Measurements from ENCODE around the gene MYO15B.

Gene MYO15B

DNA sequence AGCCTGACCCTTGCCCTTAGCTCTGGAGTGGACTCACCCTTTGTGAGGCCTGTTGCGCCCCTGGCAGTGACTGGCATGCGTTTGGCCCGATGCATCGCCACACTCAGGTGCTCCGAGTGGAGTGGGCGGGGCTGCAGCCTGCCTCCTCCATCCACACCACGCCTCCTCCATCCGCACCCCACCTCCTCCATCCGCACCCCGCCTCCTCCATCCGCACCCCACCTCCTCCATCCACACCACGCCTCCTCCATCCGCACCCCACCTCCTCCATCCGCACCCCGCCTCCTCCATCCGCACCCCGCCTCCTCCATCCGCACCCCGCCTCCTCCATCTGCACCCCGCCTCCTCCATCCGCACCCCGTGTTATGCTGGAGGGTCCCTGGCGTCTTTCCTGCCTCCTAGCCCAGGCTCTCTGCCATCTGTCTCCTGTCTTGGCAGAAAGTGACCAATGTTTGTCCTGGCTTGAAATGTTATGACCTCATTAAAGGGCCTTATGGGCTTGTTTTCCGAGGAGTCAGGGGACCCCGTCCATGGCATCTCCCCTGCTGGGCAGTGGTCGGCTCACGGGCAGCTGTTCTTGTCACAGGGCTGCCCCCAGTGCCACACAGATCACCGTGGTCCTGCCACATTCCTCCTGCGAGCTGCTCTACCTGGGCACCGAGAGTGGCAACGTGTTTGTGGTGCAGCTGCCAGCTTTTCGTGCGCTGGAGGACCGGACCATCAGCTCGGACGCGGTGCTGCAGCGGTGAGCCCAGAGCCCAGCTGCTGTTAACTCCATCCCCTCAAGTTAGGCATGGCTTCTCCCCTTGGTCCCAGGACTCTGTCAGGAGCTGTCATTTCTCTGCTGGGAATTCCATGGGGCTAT lies 28.7 kb upstream of the MYO15B start:
- no peak for DNase-seq (ENCODE audit: low read depth in 2 of 2)

DNA sequence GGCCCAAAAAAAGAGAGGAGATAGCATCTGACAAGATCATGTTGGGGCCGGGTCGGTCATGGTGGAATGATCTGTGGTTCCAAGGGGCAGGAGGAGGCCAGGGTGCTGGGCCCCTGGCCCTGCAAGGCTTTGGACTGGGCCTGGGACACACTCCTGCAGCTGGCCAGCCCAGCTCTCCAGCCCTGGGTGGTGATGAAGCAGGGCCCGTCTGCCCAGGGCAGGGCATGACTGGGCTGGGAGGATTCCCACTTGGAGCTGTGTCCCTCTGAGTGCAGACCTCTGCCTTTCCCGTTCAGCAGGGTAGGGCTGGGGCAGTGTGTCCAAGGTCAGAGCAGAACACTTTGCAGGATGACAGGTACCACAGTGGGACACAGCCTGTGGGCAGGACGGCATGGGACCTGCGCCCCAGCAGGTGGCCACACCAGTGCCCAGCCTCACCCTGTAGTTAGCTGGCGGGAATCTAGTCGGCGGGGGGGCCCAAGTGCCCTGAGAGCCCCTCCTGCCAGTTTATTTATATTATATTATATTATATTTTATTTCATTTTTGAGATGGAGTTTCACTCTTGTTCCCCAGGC lies 27.6 kb upstream of the MYO15B start:
- DNase-seq (ENCODE audit: low read depth in 2 of 2) = no peak

DNA sequence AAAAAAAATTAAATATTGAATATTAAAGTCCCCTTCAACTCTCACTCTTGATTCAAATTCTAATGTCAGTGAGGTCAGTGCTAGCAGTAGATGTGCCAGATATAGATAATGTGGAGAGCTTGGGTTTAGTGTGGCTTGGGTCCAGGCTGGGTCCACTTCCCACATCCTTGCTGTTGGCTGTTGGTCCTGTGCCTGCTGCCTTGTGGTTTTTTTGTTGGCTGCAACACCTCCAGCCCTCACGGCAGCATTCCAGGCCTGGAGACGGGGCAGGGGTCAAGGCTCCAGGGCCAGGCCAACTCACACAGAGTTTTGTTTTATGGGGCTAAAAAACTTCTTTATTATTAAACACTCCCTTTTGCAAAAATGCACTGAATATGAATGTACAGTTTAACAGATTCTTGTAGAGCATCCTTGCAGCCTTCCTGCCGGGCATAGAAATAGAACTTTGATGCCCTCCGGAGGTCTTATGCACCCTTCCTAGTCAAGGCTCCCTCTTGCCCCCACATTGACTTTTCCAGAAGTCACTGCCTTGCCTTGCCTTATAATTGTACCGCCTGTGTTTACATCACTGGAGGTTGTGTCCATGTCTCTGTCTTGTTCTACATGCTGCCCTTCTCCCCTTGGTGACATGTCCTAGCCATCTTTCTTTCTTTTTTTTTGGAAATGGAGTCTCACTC lies 25.5 kb upstream of the MYO15B start:
- DNase-seq (ENCODE audit: low read depth in 2 of 2) = no peak

DNA sequence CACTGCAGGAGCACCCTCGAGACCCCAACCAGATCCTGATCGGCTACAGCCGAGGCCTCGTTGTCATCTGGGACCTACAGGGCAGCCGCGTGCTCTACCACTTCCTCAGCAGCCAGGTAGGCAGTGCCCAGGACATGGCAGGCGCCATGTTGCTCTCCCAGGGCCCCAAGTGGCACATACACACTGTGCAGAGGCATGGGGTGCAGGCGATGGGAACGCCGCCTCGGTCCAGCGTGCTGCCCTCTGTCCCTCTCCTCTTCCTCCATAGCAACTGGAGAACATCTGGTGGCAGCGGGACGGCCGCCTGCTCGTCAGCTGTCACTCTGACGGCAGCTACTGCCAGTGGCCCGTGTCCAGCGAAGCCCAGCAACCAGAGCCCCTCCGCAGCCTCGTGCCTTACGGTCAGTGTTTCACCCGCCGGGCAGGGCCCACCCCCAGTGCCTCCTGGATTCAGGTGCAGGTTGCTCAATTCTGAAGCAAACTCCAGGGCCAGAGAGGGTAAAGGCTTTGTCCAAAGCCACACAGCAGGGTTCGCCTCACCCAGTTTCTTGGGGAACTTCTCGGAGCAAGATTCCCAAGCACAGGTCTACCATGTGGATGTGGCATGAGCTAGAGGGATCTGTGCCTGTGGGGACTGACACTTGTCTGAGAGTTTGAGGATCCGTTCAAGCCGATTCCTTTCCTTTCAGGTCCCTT lies 24.4 kb upstream of the MYO15B start:
- DNase-seq (ENCODE audit: low read depth in 2 of 2) = no peak

DNA sequence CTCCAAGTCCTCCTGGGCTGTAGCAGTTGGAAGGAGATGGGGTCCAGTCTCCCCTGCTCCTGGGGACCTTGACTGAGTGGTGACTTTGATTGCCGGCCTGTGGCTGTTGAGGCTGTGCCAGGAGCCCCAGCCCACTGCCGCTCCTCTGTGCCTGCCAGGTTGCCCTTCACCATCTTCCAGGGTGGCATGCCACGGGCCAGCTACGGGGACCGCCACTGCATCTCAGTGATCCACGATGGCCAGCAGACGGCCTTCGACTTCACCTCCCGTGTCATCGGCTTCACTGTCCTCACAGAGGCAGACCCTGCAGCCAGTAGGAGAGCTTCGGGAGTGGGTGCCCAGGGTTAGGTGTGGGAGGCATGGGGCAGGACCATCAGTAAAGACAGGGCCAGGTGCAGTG lies 23.4 kb upstream of the MYO15B start:
- DNase-seq (ENCODE audit: low read depth in 2 of 2) = no peak

DNA sequence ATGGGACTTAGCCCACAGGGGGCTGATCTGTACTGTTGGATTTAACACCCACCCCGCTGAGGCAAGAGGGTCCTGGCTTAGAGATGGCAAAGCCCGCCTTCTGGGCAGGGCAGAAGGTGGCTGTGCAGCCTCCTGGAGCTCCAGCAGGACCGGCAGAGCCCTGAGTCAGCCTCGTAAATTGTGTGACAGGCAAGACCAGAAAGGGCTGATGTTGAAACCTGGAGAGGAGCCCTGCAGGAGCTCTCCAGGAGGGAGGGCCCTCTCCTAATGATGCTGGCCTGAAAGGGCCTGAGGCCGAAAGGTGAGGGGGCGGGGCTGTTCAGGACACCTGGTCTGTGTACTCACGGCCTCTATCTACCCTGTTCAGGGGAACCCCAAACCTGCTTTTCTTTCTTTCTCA lies 22.5 kb upstream of the MYO15B start:
- DNase-seq (ENCODE audit: low read depth in 2 of 2) = no peak

DNA sequence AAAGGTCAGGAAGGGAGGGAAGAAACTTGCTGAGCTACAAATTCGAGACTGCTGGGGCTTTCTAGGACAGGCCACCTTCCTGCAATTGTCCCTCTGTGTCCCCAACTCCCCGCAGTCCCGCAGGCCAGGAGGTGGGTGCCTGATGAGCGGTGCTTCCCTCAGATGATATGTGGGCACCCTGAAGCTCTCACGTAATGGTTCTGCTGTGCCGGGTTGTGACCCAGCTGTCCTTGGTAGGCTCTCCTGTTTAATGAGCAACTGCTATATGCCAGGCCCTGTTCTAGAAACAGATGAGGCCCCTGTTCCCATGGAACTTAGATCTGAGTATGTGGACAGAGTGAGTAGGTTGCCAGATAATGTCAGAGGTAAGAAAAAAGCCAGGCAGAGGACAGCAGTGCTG lies 22.0 kb upstream of the MYO15B start:
- DNase-seq (ENCODE audit: low read depth in 2 of 2) = no peak

DNA sequence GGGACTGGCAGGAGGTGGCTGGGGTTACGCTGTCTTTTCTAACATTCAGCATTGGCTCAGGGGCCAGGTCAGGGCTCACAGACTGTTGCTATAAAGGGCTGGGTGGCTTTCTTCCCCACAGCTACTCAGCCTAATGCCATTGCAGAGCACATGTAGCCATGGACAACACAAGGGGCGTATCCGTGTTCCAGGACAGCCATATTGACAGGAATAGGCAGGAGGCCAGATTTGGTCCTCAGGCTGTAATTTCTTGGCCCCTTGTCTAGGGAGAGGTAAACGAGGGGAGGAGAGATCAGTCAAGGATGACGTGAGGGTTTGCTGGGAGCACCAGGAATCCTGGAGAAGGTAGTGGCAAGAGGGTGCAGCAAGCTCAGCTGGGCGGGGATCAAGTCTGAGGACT lies 21.2 kb upstream of the MYO15B start:
- DNase-seq (ENCODE audit: low read depth in 2 of 2) = no peak

DNA sequence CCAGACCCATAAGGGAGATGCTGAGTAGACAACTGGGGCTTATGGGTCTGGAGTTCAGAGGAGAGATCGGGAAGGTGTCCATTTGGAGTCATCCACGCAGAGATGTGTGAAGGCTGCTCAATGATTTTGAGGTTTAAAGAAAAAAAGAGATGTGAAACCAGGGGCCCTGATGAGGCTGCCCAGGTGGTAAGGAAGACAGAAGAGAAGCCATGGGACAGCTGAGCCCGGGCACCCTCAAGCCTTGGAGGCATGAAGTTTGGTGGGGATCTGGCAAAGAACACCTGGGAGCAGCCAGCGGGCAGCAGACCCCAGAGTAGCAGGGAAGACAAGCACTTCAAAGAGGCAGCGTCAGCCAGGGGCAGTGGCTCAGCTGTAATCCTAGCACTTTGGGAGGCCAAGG lies 20.8 kb upstream of the MYO15B start:
- no peak for DNase-seq (ENCODE audit: low read depth in 2 of 2)

DNA sequence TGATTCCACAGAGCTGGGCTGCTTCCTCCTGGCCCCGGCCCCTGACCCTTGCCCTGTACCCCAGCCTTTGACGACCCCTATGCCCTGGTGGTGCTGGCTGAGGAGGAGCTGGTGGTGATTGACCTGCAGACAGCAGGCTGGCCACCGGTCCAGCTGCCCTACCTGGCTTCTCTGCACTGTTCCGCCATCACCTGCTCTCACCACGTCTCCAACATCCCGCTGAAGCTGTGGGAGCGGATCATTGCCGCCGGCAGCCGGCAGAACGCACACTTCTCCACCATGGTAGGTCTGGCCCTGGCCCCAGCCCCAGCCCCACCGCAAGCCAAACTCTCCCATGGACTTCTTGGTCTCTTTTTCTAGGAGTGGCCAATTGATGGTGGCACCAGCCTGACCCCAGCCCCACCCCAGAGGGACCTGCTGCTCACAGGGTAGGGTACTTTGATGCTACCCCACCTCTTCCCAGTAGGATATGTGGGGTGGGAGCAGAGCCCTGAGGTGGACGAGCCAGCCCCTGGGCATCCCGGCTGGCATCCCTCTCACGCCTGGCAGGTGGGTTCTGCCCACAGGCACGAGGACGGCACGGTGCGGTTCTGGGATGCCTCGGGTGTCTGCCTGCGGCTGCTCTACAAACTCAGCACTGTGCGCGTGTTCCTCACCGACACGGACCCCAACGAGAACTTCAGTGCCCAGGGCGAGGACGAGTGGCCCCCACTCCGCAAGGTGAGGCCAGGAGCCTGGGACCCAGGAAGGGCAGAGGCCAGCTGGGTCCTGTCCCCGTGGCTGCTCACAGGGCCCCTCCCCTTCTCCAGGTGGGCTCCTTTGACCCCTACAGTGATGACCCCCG lies 19.0 kb upstream of the MYO15B start:
- no peak for DNase-seq (ENCODE audit: low read depth in 2 of 2)

DNA sequence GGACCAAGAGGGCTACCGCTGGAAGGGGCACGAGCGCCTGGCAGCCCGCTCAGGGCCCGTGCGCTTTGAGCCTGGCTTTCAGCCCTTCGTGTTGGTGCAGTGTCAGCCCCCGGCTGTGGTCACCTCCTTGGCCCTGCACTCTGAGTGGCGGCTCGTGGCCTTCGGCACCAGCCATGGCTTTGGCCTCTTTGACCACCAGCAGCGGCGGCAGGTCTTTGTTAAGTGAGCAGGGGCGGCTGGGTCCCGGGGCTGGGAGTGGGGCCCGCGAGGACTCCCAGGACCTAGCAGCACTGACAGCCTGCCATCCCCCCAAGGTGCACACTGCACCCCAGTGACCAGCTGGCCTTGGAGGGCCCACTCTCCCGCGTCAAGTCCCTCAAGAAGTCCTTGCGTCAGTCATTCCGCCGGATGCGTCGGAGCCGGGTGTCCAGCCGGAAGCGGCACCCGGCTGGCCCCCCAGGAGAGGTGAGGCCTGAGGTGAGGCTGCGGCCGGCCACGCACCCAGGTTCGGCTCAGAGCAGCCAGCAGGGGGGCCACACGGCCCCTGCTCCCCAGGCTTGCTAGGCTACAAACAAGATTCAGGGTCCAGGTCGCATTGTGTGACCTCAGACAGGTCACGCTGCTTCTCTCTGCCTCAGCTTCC lies 17.4 kb upstream of the MYO15B start:
- no peak for DNase-seq (ENCODE audit: low read depth in 2 of 2)

DNA sequence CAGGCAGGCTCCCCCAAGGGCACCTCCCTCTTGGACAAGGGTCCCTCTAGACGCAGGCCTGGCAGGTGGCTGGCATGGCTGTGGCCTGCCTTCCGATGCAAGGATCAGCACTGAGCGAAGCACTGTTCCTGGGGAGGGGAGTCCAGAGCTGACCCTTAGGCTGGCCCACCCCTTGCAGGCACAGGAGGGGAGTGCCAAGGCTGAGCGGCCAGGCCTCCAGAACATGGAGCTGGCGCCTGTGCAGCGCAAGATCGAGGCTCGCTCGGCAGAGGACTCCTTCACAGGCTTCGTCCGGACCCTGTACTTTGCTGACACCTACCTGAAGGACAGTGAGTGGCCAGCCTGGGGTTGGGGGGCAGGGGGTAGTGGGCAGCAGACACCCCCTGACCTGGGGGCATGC lies 16.8 kb upstream of the MYO15B start:
- DNase-seq (ENCODE audit: low read depth in 2 of 2) = no peak

DNA sequence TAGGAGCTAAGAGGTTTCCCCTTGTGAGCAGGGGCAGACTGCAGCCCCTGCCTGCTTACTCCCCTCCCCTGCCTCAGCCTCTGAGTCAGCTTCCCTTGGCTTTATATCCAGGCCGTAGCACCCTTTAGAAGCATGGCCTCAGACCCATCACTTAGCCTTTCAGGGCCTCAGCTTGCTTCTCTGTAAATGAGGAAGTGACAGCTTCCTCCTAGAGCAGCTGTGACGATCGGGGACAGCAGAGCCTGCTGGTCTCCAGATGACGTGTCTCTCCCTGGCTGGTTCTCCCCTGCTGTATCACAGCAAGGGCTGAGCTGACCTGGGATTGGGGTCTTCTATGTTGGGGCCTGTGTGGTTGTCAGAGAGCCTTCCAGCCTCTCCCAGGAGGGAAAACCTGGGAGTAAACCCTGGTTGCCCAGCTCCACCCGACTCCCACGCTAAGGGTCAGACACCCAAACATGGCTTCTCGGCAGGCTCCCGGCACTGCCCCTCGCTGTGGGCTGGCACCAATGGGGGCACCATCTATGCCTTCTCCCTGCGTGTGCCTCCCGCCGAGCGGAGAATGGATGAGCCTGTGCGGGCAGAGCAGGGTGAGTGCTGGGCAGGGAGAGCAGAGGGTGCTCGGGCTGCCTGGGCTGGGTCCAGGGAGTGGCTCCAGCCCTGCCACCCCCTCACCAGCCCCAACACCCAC lies 16.3 kb upstream of the MYO15B start:
- DNase-seq (ENCODE audit: low read depth in 2 of 2) = no peak

DNA sequence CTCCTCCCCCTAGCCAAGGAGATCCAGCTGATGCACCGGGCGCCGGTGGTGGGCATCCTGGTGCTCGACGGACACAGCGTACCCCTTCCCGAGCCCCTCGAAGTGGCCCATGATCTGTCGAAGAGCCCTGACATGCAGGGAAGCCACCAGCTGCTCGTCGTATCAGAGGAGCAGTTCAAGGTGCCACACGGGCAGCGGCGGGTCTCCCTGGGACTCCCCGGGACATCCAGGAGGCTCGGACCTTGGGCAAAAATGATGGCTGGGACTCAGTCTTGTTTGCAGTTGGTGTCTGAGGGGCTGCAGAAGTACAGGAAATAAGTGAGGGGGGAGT lies 15.8 kb upstream of the MYO15B start:
- no peak for DNase-seq (ENCODE audit: low read depth in 2 of 2)

DNA sequence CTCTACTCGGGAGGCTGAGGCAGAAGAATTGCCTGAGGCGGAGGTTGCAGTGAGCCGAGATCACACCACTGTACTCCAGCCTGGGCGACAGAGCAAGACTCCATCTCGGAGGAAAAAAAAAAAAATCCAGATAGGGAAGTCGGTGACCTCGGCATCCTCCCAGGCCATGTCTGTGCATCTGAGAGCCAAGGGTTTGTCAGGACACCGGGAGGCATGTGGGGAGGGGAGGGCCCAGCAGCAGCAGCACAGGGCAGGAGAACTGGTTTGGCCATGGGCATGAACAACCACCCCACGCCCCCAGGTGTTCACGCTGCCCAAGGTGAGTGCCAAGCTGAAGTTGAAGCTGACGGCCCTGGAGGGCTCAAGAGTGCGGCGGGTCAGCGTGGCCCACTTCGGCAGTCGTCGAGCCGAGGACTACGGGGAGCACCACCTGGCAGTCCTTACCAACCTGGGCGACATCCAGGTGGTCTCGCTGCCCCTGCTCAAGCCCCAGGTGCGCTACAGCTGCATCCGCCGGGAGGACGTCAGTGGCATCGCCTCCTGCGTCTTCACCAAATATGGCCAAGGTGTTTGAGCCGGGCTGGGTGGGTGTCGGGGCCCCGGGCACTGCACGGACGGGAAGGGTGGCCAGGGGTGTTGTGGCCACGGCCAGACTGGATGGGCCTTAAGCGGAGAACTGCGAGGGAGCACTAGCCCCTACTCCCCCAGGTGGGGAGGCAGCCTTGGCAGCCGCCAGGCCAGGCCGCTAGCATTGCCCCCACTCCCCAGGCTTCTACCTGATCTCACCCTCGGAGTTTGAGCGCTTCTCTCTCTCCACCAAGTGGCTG lies 14.7 kb upstream of the MYO15B start:
- DNase-seq (ENCODE audit: low read depth in 2 of 2) = no peak

DNA sequence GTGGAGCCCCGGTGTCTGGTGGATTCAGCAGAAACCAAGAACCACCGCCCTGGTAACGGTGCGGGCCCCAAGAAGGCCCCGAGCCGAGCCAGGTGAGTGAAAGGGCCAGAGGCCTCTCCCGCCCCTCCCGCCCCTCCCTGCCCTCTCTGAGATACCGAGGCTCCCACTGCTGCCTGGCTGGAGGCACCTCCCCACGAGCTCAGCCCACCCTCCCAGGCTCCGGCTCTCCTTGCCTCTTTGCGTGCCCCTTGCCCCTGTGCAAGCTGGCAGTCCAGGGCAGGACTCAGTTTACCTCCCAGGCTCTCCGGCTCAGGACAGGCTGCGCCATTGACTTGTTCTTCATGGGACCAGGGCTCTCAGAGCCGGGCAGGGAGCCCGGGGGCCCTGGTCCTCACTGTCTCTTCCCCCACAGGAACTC lies 14.1 kb upstream of the MYO15B start:
- DNase-seq (ENCODE audit: low read depth in 2 of 2) = no peak

DNA sequence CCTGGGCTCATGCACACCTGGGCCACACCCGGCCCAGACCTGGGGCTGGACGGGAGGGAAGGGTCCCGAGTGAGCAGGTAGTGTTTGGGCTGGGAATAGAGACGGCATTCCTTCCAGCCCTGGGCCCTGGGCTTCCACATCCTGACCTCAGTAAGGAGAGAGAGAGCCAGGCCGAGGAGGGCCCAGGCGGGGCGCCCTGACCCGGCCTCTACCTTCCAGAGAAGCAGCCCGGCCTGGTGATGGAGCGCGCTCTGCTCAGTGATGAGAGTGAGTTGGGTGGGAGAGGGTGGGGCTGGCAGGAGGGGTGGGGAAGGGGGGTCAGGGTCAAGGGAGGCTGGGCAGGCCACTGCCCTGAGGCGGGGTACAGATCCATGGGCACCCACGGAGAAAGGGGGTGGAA lies 13.6 kb upstream of the MYO15B start:
- no peak for DNase-seq (ENCODE audit: low read depth in 2 of 2)

DNA sequence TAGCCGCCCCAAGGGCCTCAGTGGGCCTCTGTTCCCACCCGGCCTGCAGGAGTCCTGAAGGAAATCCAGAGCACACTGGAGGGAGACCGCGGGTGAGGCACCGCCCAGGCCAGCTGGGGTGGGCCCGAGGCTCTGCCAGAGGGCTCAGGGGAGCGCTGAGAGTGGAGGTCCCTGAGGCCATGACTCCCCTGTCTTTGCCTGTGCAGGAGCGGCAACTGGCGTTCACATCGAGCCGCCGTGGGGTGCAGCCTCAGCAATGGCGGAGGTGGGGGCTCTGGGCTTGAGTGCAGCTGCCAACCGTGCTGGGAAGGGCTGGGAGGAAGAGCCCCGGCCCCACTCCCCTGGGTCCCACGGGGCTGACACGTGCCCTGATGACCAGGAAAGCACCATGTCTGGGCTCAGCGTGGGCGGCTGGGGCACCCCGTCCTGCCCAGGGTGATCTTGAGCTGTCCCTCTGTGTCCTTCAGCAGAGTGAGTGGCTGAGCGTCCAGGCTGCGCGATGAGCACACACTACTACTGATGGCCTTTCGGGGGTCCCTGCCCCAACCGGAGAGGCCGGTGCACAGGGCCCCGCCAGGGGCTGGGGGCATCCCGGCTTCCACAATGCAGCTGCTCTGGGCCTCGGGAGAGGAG lies 13.1 kb upstream of the MYO15B start:
- DNase-seq (ENCODE audit: low read depth in 2 of 2) = no peak

DNA sequence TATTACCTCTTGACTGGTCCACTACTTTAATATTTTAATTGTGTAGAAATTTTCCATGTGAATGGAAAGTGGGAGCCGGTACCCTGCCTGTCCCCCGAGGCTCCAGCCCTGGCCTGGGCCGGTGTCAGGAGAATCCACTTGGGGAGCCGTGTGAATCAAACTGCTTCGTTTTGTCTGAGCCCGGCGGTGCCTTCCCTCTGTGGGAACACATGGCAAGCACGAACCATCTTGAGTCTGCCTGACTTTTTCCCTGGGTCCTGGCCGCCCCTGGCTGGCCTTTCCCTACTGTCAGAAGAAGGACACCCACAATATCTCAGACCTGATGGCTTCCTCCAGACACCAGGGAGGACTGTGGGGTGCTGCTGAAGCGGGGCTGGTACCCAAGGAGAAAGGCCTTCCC lies 12.4 kb upstream of the MYO15B start:
- no peak for DNase-seq (ENCODE audit: low read depth in 2 of 2)
